ENCODE measurements around the gene NPHP4.

Gene NPHP4

DNA sequence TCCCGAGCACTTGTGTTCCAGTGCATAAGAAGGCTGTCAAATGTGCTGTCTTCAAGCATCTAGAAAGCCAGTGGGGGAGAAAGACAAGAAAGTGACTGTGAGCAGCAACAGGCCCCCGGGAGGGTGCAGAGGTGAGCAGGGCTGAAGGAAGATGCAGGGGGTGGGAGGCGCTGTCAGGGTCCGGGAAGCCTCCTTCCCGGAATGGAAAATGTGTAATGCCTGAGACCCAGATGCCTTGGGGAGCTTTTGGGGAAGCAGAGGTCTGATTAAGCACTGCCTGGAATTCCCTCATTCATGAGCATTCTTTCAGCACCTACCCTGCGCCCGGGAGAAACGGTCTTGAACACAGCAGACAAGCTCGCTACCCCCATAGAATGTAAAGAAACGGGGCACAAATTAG is 1.3 kb downstream of the NPHP4 start:
- DNase-seq (ENCODE audit: low read depth, low spot score): no peak

DNA sequence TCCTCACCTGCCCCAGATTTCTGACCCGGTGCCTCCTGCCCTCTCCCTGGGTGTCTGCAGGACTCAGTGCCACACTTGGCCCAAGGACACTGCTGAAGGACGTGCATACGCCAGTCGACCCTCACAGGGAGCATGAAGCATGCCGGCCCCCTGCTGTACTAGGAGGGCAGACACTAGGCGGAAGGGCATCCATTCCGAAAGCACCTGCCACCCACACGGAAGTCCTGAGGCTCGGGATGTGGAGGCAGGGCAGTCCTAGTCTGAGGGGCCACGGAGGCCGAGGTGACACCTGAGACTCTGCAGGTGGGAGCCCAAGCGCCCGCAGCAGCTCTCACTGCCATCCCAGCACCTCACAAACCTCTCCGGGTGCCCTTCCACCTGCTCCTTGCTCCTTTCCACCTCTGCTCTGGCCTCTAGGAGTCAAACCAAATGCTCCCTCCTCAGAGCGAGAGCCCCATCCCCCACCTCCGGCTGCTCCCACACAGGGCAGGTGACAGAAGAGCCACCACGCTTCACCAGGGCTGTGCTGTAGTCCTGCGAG is 2.4 kb downstream of the NPHP4 start:
- DNase-seq (ENCODE audit: low read depth, low spot score): no peak

DNA sequence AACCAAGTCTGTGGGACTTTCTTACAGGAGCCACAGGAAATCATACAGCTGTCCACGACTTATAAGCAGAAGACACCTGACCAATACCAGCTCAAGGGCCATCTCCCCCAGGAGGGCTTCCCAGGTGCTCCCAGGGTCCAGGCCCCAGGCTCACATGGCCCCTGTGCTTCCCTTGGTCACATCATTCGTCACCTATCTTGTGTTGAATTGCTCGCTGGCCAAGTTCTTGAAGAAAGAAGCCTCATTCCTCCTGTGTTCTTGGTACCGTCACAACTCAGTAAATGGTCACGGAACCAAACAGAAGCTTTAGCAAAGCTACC is 3.0 kb downstream of the NPHP4 start:
- DNase-seq (ENCODE audit: low read depth, low spot score): no peak

DNA sequence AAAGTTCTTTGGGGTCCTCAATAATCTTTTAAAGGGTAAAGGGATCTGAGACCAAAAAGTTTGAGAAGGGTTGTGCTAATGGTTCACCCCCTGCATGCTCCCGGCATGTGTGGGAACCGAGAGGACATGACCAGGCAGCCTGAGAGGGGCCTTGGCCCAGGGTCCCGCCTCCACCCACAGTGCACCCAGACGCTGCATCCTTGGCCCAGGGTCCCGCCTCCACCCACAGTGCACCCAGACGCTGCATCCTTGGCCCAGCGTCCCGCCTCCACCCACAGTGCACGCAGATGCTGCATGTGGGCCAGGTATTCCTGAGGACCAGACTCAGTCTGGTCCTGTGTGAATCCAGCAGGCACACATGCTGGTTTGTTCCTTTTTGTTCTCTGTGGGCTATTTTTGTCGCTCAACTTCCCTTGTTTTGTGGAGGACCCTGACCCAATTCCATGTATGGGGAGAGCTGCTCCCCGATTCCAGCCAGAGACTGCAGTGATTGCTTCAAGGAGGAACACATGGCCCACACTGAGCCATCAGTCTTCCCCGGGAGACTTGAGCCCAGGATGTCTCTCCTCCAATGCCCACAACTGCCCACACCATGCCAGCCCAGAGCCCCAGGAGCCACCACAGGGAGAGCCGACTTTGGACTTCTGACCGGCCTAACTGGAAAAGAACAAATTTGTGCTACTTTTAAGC is 3.5 kb downstream of the NPHP4 start:
- DNase-seq (ENCODE audit: low read depth, low spot score): no peak

GRCh38 chr1:5986018-5986417 is 6.2 kb downstream of the NPHP4 start:
- DNase-seq (ENCODE audit: low read depth, low spot score): no peak

DNA sequence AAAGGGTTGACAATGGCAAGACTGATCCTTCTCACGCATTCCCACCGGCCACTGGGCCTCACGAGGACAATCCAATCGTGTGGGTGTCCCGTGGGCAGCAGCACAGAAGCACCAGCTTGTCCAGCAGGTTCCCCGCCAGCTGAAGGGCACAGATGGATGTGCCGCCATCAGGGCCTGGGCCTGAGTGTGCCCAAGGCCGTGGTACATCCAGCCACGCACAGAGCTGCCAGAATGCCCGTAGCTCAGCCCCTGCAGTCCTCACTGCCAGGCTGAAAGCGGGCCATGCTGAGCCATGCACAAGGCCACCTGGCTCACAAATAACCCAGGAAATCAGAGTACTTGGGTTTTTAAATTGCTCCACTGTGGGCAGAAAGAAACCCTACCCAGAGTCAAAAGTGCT is 7.0 kb downstream of the NPHP4 start:
- DNase-seq (ENCODE audit: low read depth, low spot score): no peak

GRCh38 chr1:5983361-5984103 is 8.7 kb downstream of the NPHP4 start:
- no peak for DNase-seq (ENCODE audit: low read depth, low spot score)

DNA sequence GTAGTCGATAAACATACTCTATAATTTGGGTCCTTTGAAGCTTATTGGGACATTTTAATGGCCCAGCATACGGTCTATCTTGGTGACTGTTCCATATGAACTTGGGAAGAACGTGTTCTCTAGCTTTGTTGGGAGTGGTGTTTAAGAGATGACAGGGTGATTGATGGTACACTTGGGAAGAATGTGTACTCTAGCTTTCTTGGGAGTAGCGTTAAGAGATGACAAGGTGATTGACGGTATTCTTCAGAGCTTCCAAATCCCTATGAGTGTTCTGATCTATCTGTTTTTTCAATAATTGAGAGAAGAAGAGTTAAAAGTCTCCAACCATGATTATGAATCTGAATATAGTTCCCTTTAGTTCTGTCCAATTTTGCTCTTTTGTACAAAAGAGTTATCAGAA is 9.4 kb downstream of the NPHP4 start:
- no peak for DNase-seq (ENCODE audit: low read depth, low spot score)

- no peak for DNase-seq (ENCODE audit: low read depth, low spot score)
These were observed 9.9 kb downstream of the NPHP4 start for GRCh38 chr1:5982276-5982675.

DNA sequence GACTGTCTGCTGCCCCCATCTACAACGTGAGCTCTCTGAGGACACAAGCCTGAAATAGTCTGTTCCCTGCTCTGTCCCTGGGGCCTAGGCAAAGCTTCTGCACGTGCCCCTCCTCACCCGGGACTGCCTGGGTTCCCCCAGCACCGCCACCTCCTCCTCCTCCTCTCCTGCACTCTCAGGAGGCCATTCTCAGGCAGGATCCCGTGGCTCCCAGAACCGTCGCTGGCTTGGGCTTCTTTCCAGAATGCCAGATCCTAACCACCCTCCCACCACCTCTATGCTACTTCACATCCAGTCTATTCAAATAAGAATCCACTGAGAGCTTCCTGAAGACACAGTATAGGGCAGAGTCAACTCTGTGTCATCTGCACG is 11.2 kb downstream of the NPHP4 start:
- no peak for DNase-seq (ENCODE audit: low read depth, low spot score)

DNA sequence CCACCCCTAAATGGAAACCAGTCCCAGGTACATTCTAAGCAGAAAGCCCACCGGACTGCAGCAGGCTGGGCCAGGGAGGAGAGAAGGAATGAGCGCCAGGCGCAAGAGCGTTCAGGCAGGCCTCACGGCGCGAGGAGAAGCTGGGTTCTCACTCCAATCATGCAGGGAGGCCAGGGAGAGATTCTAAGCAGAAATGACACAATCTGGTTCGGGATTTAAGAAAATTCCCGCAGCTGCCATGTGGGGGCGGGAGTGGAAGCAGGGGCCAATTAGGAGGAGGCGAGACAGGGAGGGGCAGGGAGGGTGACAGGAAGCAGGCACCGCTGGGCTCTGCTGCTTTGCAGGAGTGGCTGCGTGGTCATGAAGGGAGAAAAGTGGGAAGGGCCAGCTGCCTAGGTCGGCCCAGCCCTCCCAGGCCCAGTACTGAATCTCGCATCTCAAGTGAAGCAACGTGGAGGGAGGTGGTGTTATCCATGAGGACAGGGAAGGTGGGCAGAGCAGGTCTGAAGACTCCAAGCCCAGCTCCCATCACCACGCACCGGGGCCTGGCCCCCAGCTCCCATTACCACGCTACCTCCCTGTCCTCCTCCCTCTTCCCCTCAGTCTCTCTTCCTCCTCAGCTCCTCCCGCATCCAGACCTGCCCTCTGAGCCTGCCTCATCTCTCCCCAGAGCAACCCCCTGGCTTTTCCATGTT is 11.8 kb downstream of the NPHP4 start:
- DNase-seq (ENCODE audit: low read depth, low spot score): peak; percentile 70

DNA sequence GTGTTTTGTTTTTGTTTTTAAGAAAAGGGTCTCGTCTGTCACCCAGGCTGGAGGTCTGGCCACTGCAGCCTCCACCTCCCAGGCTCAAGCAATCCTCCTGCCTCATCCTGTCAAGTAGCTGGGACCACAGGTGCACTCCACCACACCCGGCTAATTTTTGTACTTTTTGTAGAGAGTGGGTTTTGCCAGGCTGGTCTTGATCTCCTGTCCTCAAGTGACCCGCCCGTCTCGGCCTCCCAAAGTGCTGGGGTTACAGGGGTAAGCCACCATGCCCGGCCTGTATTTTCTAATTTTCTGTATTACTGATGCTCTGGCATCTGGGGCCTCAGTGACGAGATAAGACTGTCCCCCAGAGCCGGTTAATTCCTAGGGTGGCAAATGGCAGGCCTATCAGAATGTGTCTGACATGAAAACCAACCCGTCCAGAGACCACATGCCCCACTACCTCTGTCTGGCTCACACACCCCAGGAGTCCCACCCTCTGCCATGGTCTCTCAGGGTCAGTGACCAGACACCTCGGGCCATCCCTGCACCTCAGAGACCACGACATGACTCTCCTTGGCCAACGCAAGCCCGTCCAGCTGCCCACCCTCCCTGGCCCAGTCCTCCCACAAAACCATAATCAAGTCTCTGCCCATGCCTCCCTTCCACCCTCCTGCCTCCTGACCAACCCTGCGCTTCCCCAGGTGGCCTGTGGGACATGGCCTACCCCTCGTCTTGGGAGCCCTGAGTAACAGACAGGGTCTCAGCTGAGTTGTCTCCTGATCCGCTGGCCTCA is 12.5 kb downstream of the NPHP4 start:
- DNase-seq (ENCODE audit: low read depth, low spot score): no peak

DNA sequence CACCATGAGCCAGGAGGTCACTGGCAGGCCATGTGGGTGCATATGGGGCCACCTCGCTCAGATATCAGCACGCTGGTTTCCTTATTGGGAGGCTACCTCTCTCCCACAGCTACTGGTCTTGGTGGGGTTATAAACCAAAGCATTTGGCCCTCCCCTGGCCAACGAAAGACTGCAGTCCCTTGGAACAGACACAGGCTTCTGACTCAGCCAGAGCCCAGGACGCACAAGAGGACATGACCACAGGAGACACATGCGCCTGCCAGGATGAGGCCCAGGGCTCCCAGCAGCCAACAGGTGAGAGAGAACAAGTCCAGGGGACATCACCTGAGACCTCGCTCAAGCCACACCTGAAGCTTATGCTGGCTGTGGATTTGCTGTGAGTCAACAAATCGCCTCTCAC is 13.8 kb downstream of the NPHP4 start:
- DNase-seq (ENCODE audit: low read depth, low spot score): no peak

GRCh38 chr1:5977494-5978444 is 14.5 kb downstream of the NPHP4 start:
- DNase-seq (ENCODE audit: low read depth, low spot score): no peak

GRCh38 chr1:5976726-5977493 is 15.3 kb downstream of the NPHP4 start:
- no peak for DNase-seq (ENCODE audit: low read depth, low spot score)

DNA sequence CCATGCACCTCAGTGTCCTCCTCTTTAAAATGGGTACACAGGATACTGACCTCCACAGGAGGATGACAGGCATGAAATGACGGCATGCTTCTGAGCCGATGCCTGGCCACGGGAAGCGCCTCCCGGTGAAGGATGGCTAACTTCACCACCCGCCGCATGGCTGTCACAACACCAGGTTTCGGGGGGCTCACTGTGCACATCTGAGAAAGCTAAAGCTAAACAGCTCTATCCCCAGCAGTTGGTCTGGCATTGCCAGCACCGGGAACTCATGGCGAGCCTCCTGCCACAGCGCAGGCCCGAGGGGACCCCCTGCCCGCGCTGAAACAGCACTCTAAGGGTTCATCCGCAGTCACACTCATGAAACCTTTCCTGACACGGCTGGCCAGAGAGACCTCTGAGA is 16.0 kb downstream of the NPHP4 start:
- no peak for DNase-seq (ENCODE audit: low read depth, low spot score)

GRCh38 chr1:5975133-5975880 is 16.9 kb downstream of the NPHP4 start:
- no peak for DNase-seq (ENCODE audit: low read depth, low spot score)

- no peak for DNase-seq (ENCODE audit: low read depth, low spot score)
These were observed 17.6 kb downstream of the NPHP4 start for GRCh38 chr1:5974631-5975030.

GRCh38 chr1:5973771-5974170 is 18.5 kb downstream of the NPHP4 start:
- DNase-seq (ENCODE audit: low read depth, low spot score): no peak

DNA sequence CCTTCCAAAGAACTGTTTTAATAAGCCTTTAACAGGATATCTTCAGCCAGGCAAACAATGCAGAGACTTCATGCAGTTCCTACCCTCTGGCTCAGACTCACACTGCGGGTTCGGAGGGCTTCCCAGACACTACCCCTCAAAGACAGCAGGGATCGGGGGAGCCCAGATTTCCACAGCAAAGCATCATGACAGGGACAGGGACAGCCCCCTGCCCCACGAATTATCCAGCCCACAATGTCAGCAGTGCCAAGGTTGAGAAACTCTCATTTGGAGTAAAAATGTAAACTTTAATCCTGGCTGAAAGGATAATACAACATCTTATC is 20.1 kb downstream of the NPHP4 start:
- no peak for DNase-seq (ENCODE audit: low read depth, low spot score)

Data from iPS DF 19.7 (cell line).